CD4-positive, alpha-beta T cell treated with Interleukin-21 for 1 hour (primary cell): ENCODE data around the gene CLEC14A.

Experiments
- DNase-seq: peaks from one replicate; pipeline ENCODE4 v3.0.0-alpha.2; 2020

CLEC14A gene

DNA sequence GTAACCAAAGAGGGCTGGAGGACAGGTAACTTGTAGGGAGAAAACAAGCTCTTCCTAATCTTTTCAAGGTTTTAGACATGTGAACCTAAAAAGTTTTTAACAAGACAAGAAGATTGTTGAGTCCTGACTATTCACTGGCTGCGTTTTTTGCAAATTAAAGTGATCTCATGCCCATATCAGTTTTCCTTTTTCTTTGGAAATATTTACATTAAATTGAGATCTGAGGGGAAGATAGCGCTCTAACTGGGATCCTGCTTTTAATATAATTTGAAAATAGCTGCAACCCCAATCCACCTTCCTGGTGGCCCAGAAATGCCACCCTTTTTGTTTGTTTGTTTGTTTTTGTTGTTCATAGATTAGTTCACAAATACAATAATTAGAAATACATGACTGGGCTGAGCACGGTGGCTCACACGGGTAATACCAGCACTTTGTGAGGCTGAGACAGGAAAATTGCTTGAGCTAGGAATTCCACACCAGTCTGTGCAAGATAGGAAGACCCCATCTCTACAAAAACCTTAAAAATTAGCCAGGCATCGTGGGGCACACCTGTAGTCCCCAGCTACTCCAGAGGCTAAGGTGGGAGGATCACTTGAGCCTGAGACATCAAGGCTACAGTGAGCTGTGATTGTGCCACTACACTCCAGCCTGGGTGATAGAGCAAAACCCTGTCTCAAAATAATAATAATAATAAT, 50.6 kb downstream of the CLEC14A start:
- DNase-seq = no peak

DNA sequence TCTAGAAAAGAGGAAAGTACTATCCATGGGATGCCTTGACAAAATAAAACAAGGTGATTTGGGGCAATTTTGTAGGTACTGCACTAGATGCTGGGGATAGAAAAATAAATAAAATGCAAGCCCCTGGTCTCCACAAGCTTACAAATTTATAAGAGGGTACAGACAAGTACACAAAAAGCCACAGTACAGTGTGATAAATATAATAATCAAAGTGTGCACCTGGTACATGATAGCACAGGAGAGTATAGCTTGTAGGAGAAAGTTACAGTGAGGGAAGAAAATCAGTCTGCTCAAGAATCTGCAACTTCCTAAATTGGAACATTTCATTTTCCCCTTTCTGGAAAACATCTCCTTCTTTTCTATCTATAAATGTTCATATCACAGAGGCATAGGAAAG, 51.2 kb downstream of the CLEC14A start:
- no peak for DNase-seq
